ENCODE measurements around the gene NPDC1. TPM values are rescaled to one million over a fixed set of nuclear protein-coding genes. Genes with fewer than 3 reads are reported as not detected.
A peak's percentile ranks its signal among the peaks of the same experiment; 100 is the strongest.
"Not testable (repeated sequence)": the region's sequence is repeated elsewhere in the genome, so short reads cannot be mapped to it uniquely, and the experiment has no call there.

The NPDC1 gene
- total RNA-seq, 2 experiments from 2014 or later, result 14.2 to 15.9 TPM

GRCh38 chr9:137063311-137064026, 17.5 kb upstream of the NPDC1 start:
- Mint-ChIP-seq H3K4me3 (no peak overlapping the region), H3K27me3 (ENCODE audit: low read depth) (peaks cover 3% of the 10 kb centered on the region), H3K36me3 (ENCODE audit: low read depth) (no peaks in the 10 kb centered on the region), H3K27ac (no peak overlapping the region), H3K9me3 (no peaks in the 10 kb centered on the region), H3K4me1 (ENCODE audit: low read depth) (peaks cover 7% of the 10 kb centered on the region)
- intact Hi-C loops (cut with micrococcal nuclease), result no loop called here
- CTCF ChIA-PET, result interaction anchor here (0.7 to 9.0 kb wide), 12 partner anchors 7 to 275 kb away, joined by 3 to 66 read pairs (median 5); partner anchors contain the start of genes ABCA2 and NPDC1
- no peak for DNase-seq

- intact Hi-C loops (cut with micrococcal nuclease); H3K27me3 Mint-ChIP-seq (ENCODE audit: low read depth); H3K36me3 Mint-ChIP-seq (ENCODE audit: low read depth); H3K27ac Mint-ChIP-seq; DNase-seq; H3K9me3 Mint-ChIP-seq; H3K4me3 Mint-ChIP-seq; H3K4me1 Mint-ChIP-seq (ENCODE audit: low read depth): not testable (repeated sequence)
- CTCF ChIA-PET, result interaction anchor here (1.2 to 3.0 kb wide), 5 partner anchors 10 to 275 kb away, joined by 3 to 34 read pairs (median 5); partner anchors contain the start of gene NPDC1
Measured at GRCh38 chr9:137062798-137063197, 16.8 kb upstream of the NPDC1 start.

- Mint-ChIP-seq H3K27me3 (ENCODE audit: low read depth) (no peaks in the 10 kb centered on the region), H3K9me3 (no peaks in the 10 kb centered on the region), H3K4me1 (ENCODE audit: low read depth) (peaks cover 2% of the 10 kb centered on the region), H3K4me3 (no peak overlapping the region), H3K27ac (no peak overlapping the region), H3K36me3 (ENCODE audit: low read depth) (no peaks in the 10 kb centered on the region)
- DNase-seq, result no peak
- CTCF ChIA-PET, result interaction anchor here (2.6 to 3.0 kb wide), 2 partner anchors 10 to 15 kb away, joined by 9 to 34 read pairs; partner anchors contain the start of gene NPDC1
- intact Hi-C loops (cut with micrococcal nuclease), result no loop called here
Measured at GRCh38 chr9:137062384-137062783, 16.4 kb upstream of the NPDC1 start.

- CTCF ChIA-PET, result interaction anchor here (1.1 to 4.7 kb wide), 4 partner anchors 10 to 23 kb away, joined by 3 to 17 read pairs (median 14); partner anchors contain the start of gene SAPCD2
- DNase-seq, result no peak
- Mint-ChIP-seq H3K27me3 (ENCODE audit: low read depth) (no peaks in the 10 kb centered on the region), H3K4me3 (no peak overlapping the region), H3K27ac (no peak overlapping the region), H3K36me3 (ENCODE audit: low read depth) (no peaks in the 10 kb centered on the region), H3K4me1 (ENCODE audit: low read depth) (no peaks in the 10 kb centered on the region), H3K9me3 (no peaks in the 10 kb centered on the region)
- intact Hi-C loops (cut with micrococcal nuclease), result no loop called here
Measured at GRCh38 chr9:137058521-137059234, 12.7 kb upstream of the NPDC1 start.

- Mint-ChIP-seq H3K27me3 (ENCODE audit: low read depth) (peaks cover 2% of the 10 kb centered on the region), H3K4me3 (no peak overlapping the region), H3K36me3 (ENCODE audit: low read depth) (no peaks in the 10 kb centered on the region), H3K9me3 (no peaks in the 10 kb centered on the region), H3K27ac (no peak overlapping the region), H3K4me1 (ENCODE audit: low read depth) (no peaks in the 10 kb centered on the region)
- intact Hi-C loops (cut with micrococcal nuclease), result no loop called here
- CTCF ChIA-PET, result interaction anchor here (0.9 to 4.7 kb wide), 3 partner anchors 9 to 13 kb away, joined by 5 to 17 read pairs (median 15); partner anchors contain the start of gene SAPCD2
- DNase-seq, result no peak
Measured at GRCh38 chr9:137057545-137057944, 11.6 kb upstream of the NPDC1 start.

GRCh38 chr9:137056739-137057415, 10.9 kb upstream of the NPDC1 start:
- no peak overlapping the region for H3K27ac Mint-ChIP-seq
- intact Hi-C loops (cut with micrococcal nuclease), result no loop called here
- peaks cover 5% of the 10 kb centered on the region for H3K27me3 Mint-ChIP-seq (ENCODE audit: low read depth)
- H3K4me3 Mint-ChIP-seq, result no peak overlapping the region
- no peaks in the 10 kb centered on the region for H3K9me3 Mint-ChIP-seq
- no peaks in the 10 kb centered on the region for H3K4me1 Mint-ChIP-seq (ENCODE audit: low read depth)
- no peaks in the 10 kb centered on the region for H3K36me3 Mint-ChIP-seq (ENCODE audit: low read depth)
- CTCF ChIA-PET, result interaction anchor here (0.9 to 2.2 kb wide), 5 partner anchors 9 to 28 kb away, joined by 3 to 9 read pairs (median 5); no protein-coding TSS in a partner anchor
- no peak for DNase-seq

GRCh38 chr9:137055385-137056364, 9.7 kb upstream of the NPDC1 start:
- Mint-ChIP-seq H3K36me3 (ENCODE audit: low read depth) (no peaks in the 10 kb centered on the region), H3K27me3 (ENCODE audit: low read depth) (peaks cover 6% of the 10 kb centered on the region), H3K27ac (no peak overlapping the region), H3K4me3 (no peak overlapping the region), H3K4me1 (ENCODE audit: low read depth) (no peaks in the 10 kb centered on the region), H3K9me3 (no peaks in the 10 kb centered on the region)
- CTCF ChIA-PET, result interaction anchor here (0.6 to 2.2 kb wide), 6 partner anchors 8 to 27 kb away, joined by 3 to 9 read pairs (median 4); no protein-coding TSS in a partner anchor
- DNase-seq, result no peak
- intact Hi-C loops (cut with micrococcal nuclease), result no loop called here

- intact Hi-C loops (cut with micrococcal nuclease), result no loop called here
- no peaks in the 10 kb centered on the region for H3K9me3 Mint-ChIP-seq
- no peak for DNase-seq
- CTCF ChIA-PET, result interaction anchor here (2.1 to 2.2 kb wide), 2 partner anchors 14 to 26 kb away, joined by 5 to 7 read pairs; no protein-coding TSS in a partner anchor
- H3K4me3 Mint-ChIP-seq, result no peak overlapping the region
- no peaks in the 10 kb centered on the region for H3K4me1 Mint-ChIP-seq (ENCODE audit: low read depth)
- no peak overlapping the region for H3K27ac Mint-ChIP-seq
- peaks cover 10% of the 10 kb centered on the region for H3K27me3 Mint-ChIP-seq (ENCODE audit: low read depth)
- H3K36me3 Mint-ChIP-seq (ENCODE audit: low read depth), result no peaks in the 10 kb centered on the region
Measured at GRCh38 chr9:137054932-137055384, 9.0 kb upstream of the NPDC1 start.

GRCh38 chr9:137053944-137054931, 8.3 kb upstream of the NPDC1 start, which contains the start of gene ENTPD2:
Gene ENTPD2, minus strand, starts transcription at chr9:137054061. Its CDS starts 64 bp downstream, at chr9:137053997.
- DNase-seq, result peak; percentile 53
- Mint-ChIP-seq H3K4me3 (no peak within 1 kb of the TSS), H3K4me1 (ENCODE audit: low read depth) (peaks cover 5% of the 10 kb centered on the region), H3K27me3 (ENCODE audit: low read depth) (peaks cover 17% of the 10 kb centered on the region), H3K36me3 (ENCODE audit: low read depth) (no peaks in the 10 kb centered on the region), H3K9me3 (no peaks in the 10 kb centered on the region), H3K27ac (no peak within 1 kb of the TSS)
- CTCF ChIA-PET, result no interaction called here
- intact Hi-C loops (cut with micrococcal nuclease), result no loop called here
